ENCODE measurements around the gene MBOAT7. TPM values are rescaled to one million over a fixed set of nuclear protein-coding genes. Genes with fewer than 3 reads are reported as not detected.
A peak's percentile ranks its signal among the peaks of the same experiment; 100 is the strongest.

MBOAT7 gene
- total RNA-seq, 2 experiments from 2014 or later: 18.1 to 25.0 TPM

GRCh38 chr19:54154603-54155345, 34.6 kb downstream of the MBOAT7 start:
- Histone ChIP-seq H3K4me3 (ENCODE audit: low read depth, low read length, poor library complexity, severe bottlenecking) (no peak overlapping the region), H4K20me1 (ENCODE audit: insufficient read depth, low read length) (no peaks in the 10 kb centered on the region), H3K9me2 (ENCODE audit: insufficient read depth, low read length) (no peaks in the 10 kb centered on the region), H3K79me2 (ENCODE audit: insufficient read depth, low read depth, low read length) (peaks cover 6% of the 10 kb centered on the region; the same call in 1 of the 2 replicates), H3K36me3 (ENCODE audit: insufficient read depth, low read length) (peaks cover 80% of the 10 kb centered on the region), H3K9me3 (ENCODE audit: low read length) (no peaks in the 10 kb centered on the region), H2AFZ (ENCODE audit: low read length) (no peak overlapping the region), H3K27ac (ENCODE audit: low read depth, low read length, poor library complexity, severe bottlenecking) (no peak overlapping the region), H3K4me1 (ENCODE audit: insufficient read depth, low read length, poor library complexity, severe bottlenecking) (peaks cover 17% of the 10 kb centered on the region), H3K4me2 (ENCODE audit: low read length) (no peak overlapping the region)
- BruUV-seq (replicated peaks): TSS peak; percentile 45
- no peak for DNase-seq (ENCODE audit: low spot score)
- TF ChIP-seq EZH2phosphoT487 (IDR thresholded peaks at IDR 0.05; ENCODE audit: borderline replicate concordance, low read depth, low read length): no peak
- no peak for TF ChIP-seq CTCF (conservative IDR thresholded peaks at IDR 0.05; ENCODE audit: low read length)
- ChIA-PET CTCF (ENCODE audit: unreplicated experiment) (no interaction called here), POLR2A (no interaction called here)
- intact Hi-C loops (cut with micrococcal nuclease; ENCODE audit: unreplicated experiment): no loop called here

- peaks cover 15% of the 10 kb centered on the region for H3K4me1 ChIP-seq (ENCODE audit: insufficient read depth, low read length, poor library complexity, severe bottlenecking)
- POLR2A ChIA-PET: no interaction called here
- no peak for TF ChIP-seq EZH2phosphoT487 (IDR thresholded peaks at IDR 0.05; ENCODE audit: borderline replicate concordance, low read depth, low read length)
- no peak for TF ChIP-seq CTCF (conservative IDR thresholded peaks at IDR 0.05; ENCODE audit: low read length)
- H3K27ac ChIP-seq (ENCODE audit: low read depth, low read length, poor library complexity, severe bottlenecking): no peak overlapping the region
- no TSS peak for BruUV-seq (replicated peaks)
- H3K36me3 ChIP-seq (ENCODE audit: insufficient read depth, low read length): peaks cover 89% of the 10 kb centered on the region
- intact Hi-C loops (cut with micrococcal nuclease; ENCODE audit: unreplicated experiment): no loop called here
- no peak overlapping the region for H3K4me3 ChIP-seq (ENCODE audit: low read depth, low read length, poor library complexity, severe bottlenecking)
- no peak overlapping the region for H3K4me2 ChIP-seq (ENCODE audit: low read length)
- CTCF ChIA-PET (ENCODE audit: unreplicated experiment): no interaction called here
- H2AFZ ChIP-seq (ENCODE audit: low read length): no peak overlapping the region
- H3K79me2 ChIP-seq (ENCODE audit: insufficient read depth, low read depth, low read length): peaks cover 6% of the 10 kb centered on the region; the same call in 1 of the 2 replicates
- no peaks in the 10 kb centered on the region for H3K9me2 ChIP-seq (ENCODE audit: insufficient read depth, low read length)
- H4K20me1 ChIP-seq (ENCODE audit: insufficient read depth, low read length): no peaks in the 10 kb centered on the region
- H3K9me3 ChIP-seq (ENCODE audit: low read length): no peaks in the 10 kb centered on the region
- DNase-seq (ENCODE audit: low spot score): no peak
Measured at GRCh38 chr19:54153731-54154326, 35.6 kb downstream of the MBOAT7 start.
